Measurements from ENCODE around the gene RASSF3.

Gene RASSF3

DNA sequence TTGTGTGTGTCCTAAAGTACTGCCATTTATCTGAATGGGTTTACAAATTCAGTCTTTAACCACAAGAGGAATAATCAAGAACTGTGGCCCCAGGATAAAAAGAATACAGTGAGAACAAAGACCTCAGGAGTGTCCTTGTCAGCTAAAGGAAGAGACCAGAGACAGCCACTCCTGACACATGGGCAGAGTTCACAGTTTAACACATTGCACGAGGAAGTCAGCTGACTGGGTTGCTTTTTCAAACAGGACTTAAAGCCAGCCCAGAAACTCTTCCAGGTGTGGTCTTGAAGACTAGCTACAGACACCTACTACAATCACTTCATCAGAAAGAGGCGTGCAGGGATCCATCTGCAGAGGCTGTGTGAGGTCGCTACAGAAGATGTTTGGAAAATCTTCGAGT lies 106.1 kb downstream of the RASSF3 start:
- Histone ChIP-seq H2AFZ (ENCODE audit: low read depth, low read length) (no peak overlapping the region), H2BK120ac (ENCODE audit: low read depth, low read length) (no peak overlapping the region), H2BK12ac (ENCODE audit: low read length in 2 of 2) (no peak overlapping the region), H3K4me3 (ENCODE audit: insufficient read depth in 1 of 2, low read depth in 1 of 2, low read length in 2 of 2) (no peak overlapping the region), H3K36me3 (ENCODE audit: control insufficient read depth in 1 of 2, insufficient read depth in 2 of 2, low read depth in 1 of 2, low read length in 2 of 2) (peaks cover 17 to 92% of the 10 kb centered on the region in 2 experiments), H3K27ac (ENCODE audit: low read length, poor library complexity, severe bottlenecking) (no peak overlapping the region), H4K91ac (ENCODE audit: low read length) (no peak overlapping the region), H3K27me3 (ENCODE audit: control insufficient read depth in 1 of 2, insufficient read depth in 1 of 2, low read length in 2 of 2) (no peaks in the 10 kb centered on the region), H3K9ac (ENCODE audit: low read length) (no peak overlapping the region), H2AK5ac (ENCODE audit: low read length, severe bottlenecking) (no peak overlapping the region), H3K4me1 (ENCODE audit: control insufficient read depth, insufficient read depth, low read depth, low read length) (no peaks in the 10 kb centered on the region), H3K79me1 (replicated peaks; ENCODE audit: low read length, poor library complexity, severe bottlenecking) (no peaks in the 10 kb centered on the region), H3K4me2 (ENCODE audit: low read length, poor library complexity, severe bottlenecking) (no peak overlapping the region), H3K18ac (ENCODE audit: low read depth in 1 of 2, low read length in 2 of 2) (no peak overlapping the region), H2BK15ac (ENCODE audit: low read depth, poor library complexity, severe bottlenecking) (no peak overlapping the region), H3K14ac (ENCODE audit: low read length in 2 of 2) (no peak overlapping the region), H3K4ac (ENCODE audit: low read depth in 1 of 2, low read length in 2 of 2) (no peak overlapping the region), H3K9me3 (ENCODE audit: control insufficient read depth, low read length) (no peaks in the 10 kb centered on the region), H3K23ac (ENCODE audit: low read length in 2 of 2) (no peak overlapping the region), H4K8ac (ENCODE audit: low read length) (no peak overlapping the region), H2BK5ac (ENCODE audit: low read depth, low read length, poor library complexity, severe bottlenecking) (no peak overlapping the region)
- DNase-seq, result no peak
- WGBS, result 93% methylated on average over 4 of the region's 4 CpGs

DNA sequence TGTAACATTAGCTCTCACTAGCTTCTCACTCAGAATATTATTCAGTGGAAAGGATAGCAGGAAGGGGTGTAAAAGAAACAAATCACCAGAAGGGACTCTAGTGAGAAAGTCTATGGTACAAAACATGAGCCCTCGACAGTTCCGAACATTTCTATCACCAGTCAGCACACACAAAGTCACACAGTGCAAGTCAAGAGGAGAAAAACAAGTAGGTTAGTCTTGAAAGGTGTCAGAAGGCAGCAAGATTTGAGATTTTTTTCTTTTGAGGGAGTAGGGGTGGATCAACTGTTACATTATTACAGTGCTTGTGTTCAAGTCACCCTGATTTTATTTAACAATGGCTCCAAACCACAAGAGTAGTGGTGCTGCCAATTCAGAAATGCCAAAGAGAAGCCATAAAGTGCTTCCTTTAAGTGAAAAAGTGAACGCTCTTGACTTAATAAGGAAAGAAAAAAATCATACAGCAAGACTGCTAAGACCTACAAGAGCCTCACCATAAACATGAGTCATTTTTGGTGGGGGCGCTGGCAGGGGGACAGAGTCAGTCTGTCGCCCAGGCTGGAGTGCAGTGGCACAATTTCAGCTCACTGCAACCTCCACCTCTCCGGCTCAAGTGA lies 106.7 kb downstream of the RASSF3 start:
- Histone ChIP-seq H3K9me3 (ENCODE audit: control insufficient read depth, low read length) (no peaks in the 10 kb centered on the region), H4K8ac (ENCODE audit: low read length) (no peak overlapping the region), H3K18ac (ENCODE audit: low read depth in 1 of 2, low read length in 2 of 2) (no peak overlapping the region), H2AFZ (ENCODE audit: low read depth, low read length) (no peak overlapping the region), H2BK5ac (ENCODE audit: low read depth, low read length, poor library complexity, severe bottlenecking) (no peak overlapping the region), H3K23ac (ENCODE audit: low read length in 2 of 2) (no peak overlapping the region), H2AK5ac (ENCODE audit: low read length, severe bottlenecking) (no peak overlapping the region), H3K36me3 (ENCODE audit: control insufficient read depth in 1 of 2, insufficient read depth in 2 of 2, low read depth in 1 of 2, low read length in 2 of 2) (peaks cover 20 to 92% of the 10 kb centered on the region in 2 experiments), H3K9ac (ENCODE audit: low read length) (no peak overlapping the region), H3K27ac (ENCODE audit: low read length, poor library complexity, severe bottlenecking) (no peak overlapping the region), H3K4me2 (ENCODE audit: low read length, poor library complexity, severe bottlenecking) (no peak overlapping the region), H3K4ac (ENCODE audit: low read depth in 1 of 2, low read length in 2 of 2) (no peak overlapping the region), H3K14ac (ENCODE audit: low read length in 2 of 2) (no peak overlapping the region), H3K79me1 (replicated peaks; ENCODE audit: low read length, poor library complexity, severe bottlenecking) (no peaks in the 10 kb centered on the region), H2BK12ac (ENCODE audit: low read length in 2 of 2) (no peak overlapping the region), H3K27me3 (ENCODE audit: control insufficient read depth in 1 of 2, insufficient read depth in 1 of 2, low read length in 2 of 2) (no peaks in the 10 kb centered on the region), H3K4me3 (ENCODE audit: insufficient read depth in 1 of 2, low read depth in 1 of 2, low read length in 2 of 2) (no peak overlapping the region), H4K91ac (ENCODE audit: low read length) (no peak overlapping the region), H2BK120ac (ENCODE audit: low read depth, low read length) (no peak overlapping the region), H3K4me1 (ENCODE audit: control insufficient read depth, insufficient read depth, low read depth, low read length) (no peaks in the 10 kb centered on the region), H2BK15ac (ENCODE audit: low read depth, poor library complexity, severe bottlenecking) (no peak overlapping the region)
- DNase-seq, result no peak
- WGBS, result 96% methylated on average over 4 of the region's 6 CpGs

DNA sequence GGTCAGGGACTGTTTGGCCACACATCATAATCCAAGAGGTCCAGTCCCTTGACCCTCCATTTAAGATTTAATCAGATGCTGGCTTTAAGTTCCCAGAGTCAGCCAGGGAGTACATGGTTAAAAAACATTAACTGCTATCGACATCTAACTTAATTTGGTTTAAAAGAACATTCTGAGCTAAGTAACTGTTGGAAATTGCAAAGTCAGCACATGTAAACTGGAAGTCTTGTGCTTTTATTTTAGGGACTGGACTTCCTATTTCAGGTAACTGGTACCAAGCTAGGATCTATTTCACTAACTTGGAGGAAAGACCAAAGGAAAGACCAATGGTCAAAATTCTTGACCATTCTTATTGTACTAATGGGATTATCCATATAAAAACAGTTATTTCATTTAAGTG lies 108.4 kb downstream of the RASSF3 start:
- H3K79me1 ChIP-seq (replicated peaks; ENCODE audit: low read length, poor library complexity, severe bottlenecking), result no peaks in the 10 kb centered on the region
- no peaks in the 10 kb centered on the region for H3K9me3 ChIP-seq (ENCODE audit: control insufficient read depth, low read length)
- H3K27ac ChIP-seq (ENCODE audit: low read length, poor library complexity, severe bottlenecking), result no peak overlapping the region
- no peak overlapping the region for H4K91ac ChIP-seq (ENCODE audit: low read length)
- WGBS, result 100% methylated on average over 1 of the region's 1 CpG
- no peak overlapping the region for H3K18ac ChIP-seq (ENCODE audit: low read depth in 1 of 2, low read length in 2 of 2)
- H4K8ac ChIP-seq (ENCODE audit: low read length), result no peak overlapping the region
- peaks cover 22 to 98% of the 10 kb centered on the region in 2 experiments for H3K36me3 ChIP-seq (ENCODE audit: control insufficient read depth in 1 of 2, insufficient read depth in 2 of 2, low read depth in 1 of 2, low read length in 2 of 2)
- no peaks in the 10 kb centered on the region for H3K27me3 ChIP-seq (ENCODE audit: control insufficient read depth in 1 of 2, insufficient read depth in 1 of 2, low read length in 2 of 2)
- no peak overlapping the region for H3K14ac ChIP-seq (ENCODE audit: low read length in 2 of 2)
- H3K9ac ChIP-seq (ENCODE audit: low read length), result no peak overlapping the region
- H3K23ac ChIP-seq (ENCODE audit: low read length in 2 of 2), result no peak overlapping the region
- no peak for DNase-seq
- H2BK5ac ChIP-seq (ENCODE audit: low read depth, low read length, poor library complexity, severe bottlenecking), result no peak overlapping the region
- no peak overlapping the region for H2BK15ac ChIP-seq (ENCODE audit: low read depth, poor library complexity, severe bottlenecking)
- H3K4ac ChIP-seq (ENCODE audit: low read depth in 1 of 2, low read length in 2 of 2), result no peak overlapping the region
- no peak overlapping the region for H2AFZ ChIP-seq (ENCODE audit: low read depth, low read length)
- no peaks in the 10 kb centered on the region for H3K4me1 ChIP-seq (ENCODE audit: control insufficient read depth, insufficient read depth, low read depth, low read length)
- no peak overlapping the region for H2BK12ac ChIP-seq (ENCODE audit: low read length in 2 of 2)
- H3K4me3 ChIP-seq (ENCODE audit: insufficient read depth in 1 of 2, low read depth in 1 of 2, low read length in 2 of 2), result no peak overlapping the region
- no peak overlapping the region for H3K4me2 ChIP-seq (ENCODE audit: low read length, poor library complexity, severe bottlenecking)
- no peak overlapping the region for H2BK120ac ChIP-seq (ENCODE audit: low read depth, low read length)
- H2AK5ac ChIP-seq (ENCODE audit: low read length, severe bottlenecking), result no peak overlapping the region

DNA sequence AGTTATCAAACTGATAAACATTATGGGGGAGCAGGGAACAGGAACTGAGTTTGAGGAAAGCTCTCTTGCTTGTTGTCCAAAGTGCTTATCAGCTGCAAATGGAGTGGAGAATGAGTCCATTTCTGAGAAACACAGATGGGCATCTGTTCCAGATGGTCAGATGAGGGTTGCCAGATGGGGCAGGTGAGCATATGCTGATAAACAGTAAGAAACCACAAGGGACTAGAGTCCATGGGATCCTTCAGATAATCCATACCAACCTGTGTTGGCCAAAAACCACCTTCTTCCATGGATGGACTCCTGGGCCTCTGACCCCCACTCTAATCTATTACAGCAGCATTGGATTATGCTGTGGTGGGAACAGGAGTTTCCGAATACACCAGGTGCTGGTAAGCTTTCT lies 110.6 kb downstream of the RASSF3 start:
- Histone ChIP-seq H3K4me3 (ENCODE audit: insufficient read depth in 1 of 2, low read depth in 1 of 2, low read length in 2 of 2) (no peak overlapping the region), H2AFZ (ENCODE audit: low read depth, low read length) (no peak overlapping the region), H3K27me3 (ENCODE audit: control insufficient read depth in 1 of 2, insufficient read depth in 1 of 2, low read length in 2 of 2) (no peaks in the 10 kb centered on the region), H3K4me1 (ENCODE audit: control insufficient read depth, insufficient read depth, low read depth, low read length) (no peaks in the 10 kb centered on the region), H3K23ac (ENCODE audit: low read length in 2 of 2) (no peak overlapping the region), H2BK12ac (ENCODE audit: low read length in 2 of 2) (no peak overlapping the region), H3K79me1 (replicated peaks; ENCODE audit: low read length, poor library complexity, severe bottlenecking) (no peaks in the 10 kb centered on the region), H2AK5ac (ENCODE audit: low read length, severe bottlenecking) (no peak overlapping the region), H3K27ac (ENCODE audit: low read length, poor library complexity, severe bottlenecking) (no peak overlapping the region), H3K14ac (ENCODE audit: low read length in 2 of 2) (no peak overlapping the region), H3K9ac (ENCODE audit: low read length) (no peak overlapping the region), H2BK120ac (ENCODE audit: low read depth, low read length) (no peak overlapping the region), H2BK5ac (ENCODE audit: low read depth, low read length, poor library complexity, severe bottlenecking) (no peak overlapping the region), H3K36me3 (ENCODE audit: control insufficient read depth in 1 of 2, insufficient read depth in 2 of 2, low read depth in 1 of 2, low read length in 2 of 2) (peaks cover 19 to 96% of the 10 kb centered on the region in 2 experiments), H2BK15ac (ENCODE audit: low read depth, poor library complexity, severe bottlenecking) (no peak overlapping the region), H3K18ac (ENCODE audit: low read depth in 1 of 2, low read length in 2 of 2) (no peak overlapping the region), H3K4ac (ENCODE audit: low read depth in 1 of 2, low read length in 2 of 2) (no peak overlapping the region), H4K8ac (ENCODE audit: low read length) (no peak overlapping the region), H3K4me2 (ENCODE audit: low read length, poor library complexity, severe bottlenecking) (no peak overlapping the region), H4K91ac (ENCODE audit: low read length) (no peak overlapping the region), H3K9me3 (ENCODE audit: control insufficient read depth, low read length) (no peaks in the 10 kb centered on the region)
- DNase-seq, result no peak
- 100% methylated on average over 1 of the region's 1 CpG for WGBS
